Endodermal cell (in vitro differentiated cells): ENCODE data around the gene THRA. TPM values are rescaled to one million over a fixed set of nuclear protein-coding genes. Genes with fewer than 3 reads are reported as not detected.
A peak's percentile ranks its signal among the peaks of the same experiment; 100 is the strongest.

Experiments
- DNase-seq: peaks from one replicate; pipeline ENCODE4 v3.0.0-alpha.2; 2017
- H3K27ac ChIP-seq: 2 replicates; pipeline ENCODE4 v1.5.1; 2013; ENCODE audit warnings: mild to moderate bottlenecking, low read depth, low read length, moderate library complexity
- H3K27me3 ChIP-seq: 2 replicates; pipeline ENCODE4 v1.6.1; 2013; ENCODE audit warnings: mild to moderate bottlenecking, low read length, moderate library complexity; ENCODE audit not compliant: insufficient read depth, control insufficient read depth, poor library complexity, severe bottlenecking
- H3K36me3 ChIP-seq: 2 replicates; pipeline ENCODE4 v1.7.0; 2013; ENCODE audit warnings: mild to moderate bottlenecking, low read length, moderate library complexity; ENCODE audit not compliant: control insufficient read depth, insufficient read depth
- H3K4me1 ChIP-seq: one replicate; pipeline ENCODE4 v1.7.0; 2013; ENCODE audit warnings: low read length; ENCODE audit not compliant: control insufficient read depth, insufficient read depth
- H3K4me3 ChIP-seq: 2 replicates; pipeline ENCODE4 v1.5.1; 2013; ENCODE audit warnings: mild to moderate bottlenecking, low read length, moderate library complexity
- H3K9ac ChIP-seq: 2 replicates; pipeline ENCODE4 v1.6.1; 2013; ENCODE audit warnings: mild to moderate bottlenecking, low read length, moderate library complexity; ENCODE audit not compliant: poor library complexity, severe bottlenecking; ENCODE audit errors: extremely low read depth
- H3K9me3 ChIP-seq: 2 replicates; pipeline ENCODE4 v1.6.1; 2013; ENCODE audit warnings: mild to moderate bottlenecking, low read length, moderate library complexity; ENCODE audit not compliant: control insufficient read depth
- H3K27ac Mint-ChIP-seq: 2 replicates; pipeline ENCODE4 v1.8.0; 2020; ENCODE audit warnings: mixed read lengths
- H3K27me3 Mint-ChIP-seq: 2 replicates; pipeline ENCODE4 v1.8.0; 2021; ENCODE audit warnings: mild to moderate bottlenecking, mixed read lengths; ENCODE audit not compliant: insufficient read depth
- H3K36me3 Mint-ChIP-seq: 2 replicates; pipeline ENCODE4 v1.8.0; 2020; ENCODE audit warnings: low read depth, mixed read lengths
- H3K4me1 Mint-ChIP-seq: 2 replicates; pipeline ENCODE4 v1.8.0; 2020; ENCODE audit warnings: mixed read lengths
- H3K4me3 Mint-ChIP-seq: 2 replicates; pipeline ENCODE4 v1.8.0; 2020; ENCODE audit warnings: mild to moderate bottlenecking, moderate library complexity, mixed read lengths
- H3K9me3 Mint-ChIP-seq: 2 replicates; pipeline ENCODE4 v1.8.0; 2020; ENCODE audit warnings: mild to moderate bottlenecking, mixed read lengths
- WGBS, 2 experiments: methylation state at CpG; one replicate each; pipeline versions ENCODE4 v1.1.5 to v1.1.7; 2013; ENCODE audit warnings: missing lambda C conversion rate in 2 of 2, mixed read lengths in 1 of 2; ENCODE audit not compliant: insufficient coverage in 1 of 2, insufficient read length in 1 of 2; 5-methylcytosine and 5-hydroxymethylcytosine counted together
- total RNA-seq, 2 donors: library from RNA; stranded (reverse); fragmentation: NEBNext Ultra II Directional in 1 of 2; extraction: Animal tissue kit (Norgen Biotek cat#: 25700) in 1 of 2; gene quantifications; 2 replicates in 1 of 2; 3 replicates in 1 of 2; pipeline ENCODE4 v1.2.1, GENCODE V29; 2021
- TF ChIP-seq, protein P1 (sequence below): fragments of 200-600 bp; sonication (generic); conservative IDR thresholded peaks from 2 replicates; pipeline ENCODE4 v1.5.0; 2021; ENCODE audit warnings: antibody characterized with exemption, mild to moderate bottlenecking

The THRA gene
- total RNA-seq, 2 donors from 2014 or later: 12.7 to 14.4 TPM

GRCh38 chr17:40098846-40099618, 36.3 kb downstream of the THRA start:
- H3K27me3 Mint-ChIP-seq: peaks cover 49% of the 10 kb centered on the region
- H3K9ac ChIP-seq: peak overlapping the region; percentile 16

DNA sequence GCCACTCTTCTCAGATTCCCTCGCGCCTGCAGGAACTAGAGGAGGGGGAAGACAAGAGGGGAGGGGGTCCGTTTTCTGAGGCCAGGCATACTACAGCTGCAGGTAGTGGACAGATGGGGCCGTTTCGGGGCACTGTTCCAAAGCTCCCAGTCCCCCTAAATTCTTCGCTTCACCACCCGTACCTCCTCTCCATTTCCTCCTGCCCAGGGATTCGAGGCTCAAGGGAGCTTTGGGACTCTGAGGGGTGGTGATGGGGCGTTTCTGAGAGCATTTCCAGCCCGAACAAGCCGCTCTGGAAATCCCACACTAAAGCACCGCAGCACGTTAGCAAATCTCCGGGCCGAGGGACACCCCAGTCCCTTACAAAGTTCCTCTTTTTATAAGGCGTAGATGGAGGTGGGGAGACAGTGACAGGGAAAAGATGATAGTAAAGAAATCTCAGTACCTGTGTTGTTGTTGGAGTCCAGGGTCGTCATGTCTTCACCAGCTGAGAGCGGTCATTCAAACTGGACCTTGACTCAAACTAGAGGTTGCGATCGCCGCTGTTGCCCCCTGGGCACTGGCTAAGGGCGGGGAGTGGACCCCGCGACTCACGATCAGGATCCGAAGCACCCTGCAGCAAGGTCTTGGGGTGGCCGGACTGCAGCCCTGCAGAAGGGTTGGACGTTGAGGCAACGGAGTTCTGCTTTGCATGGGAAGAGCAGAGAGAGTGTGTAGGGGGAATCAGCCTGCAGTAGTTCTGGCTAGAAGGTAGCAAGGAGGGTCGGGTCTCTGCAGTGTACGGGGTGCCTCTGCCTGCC, 37.1 kb downstream of the THRA start:
- H3K36me3 Mint-ChIP-seq: peaks cover 12% of the 10 kb centered on the region
- Histone ChIP-seq H3K9me3 (no peaks in the 10 kb centered on the region), H3K36me3 (no peaks in the 10 kb centered on the region), H3K4me3 (peak overlapping the region; percentile 79), H3K9ac (no peak overlapping the region), H3K4me1 (peaks cover 5% of the 10 kb centered on the region), H3K27me3 (peaks cover 11% of the 10 kb centered on the region), H3K27ac (no peak overlapping the region)
- H3K4me1 Mint-ChIP-seq: peaks cover 42% of the 10 kb centered on the region
- H3K4me3 Mint-ChIP-seq: peak overlapping the region; percentile 53
- TF ChIP-seq, protein P1, sequence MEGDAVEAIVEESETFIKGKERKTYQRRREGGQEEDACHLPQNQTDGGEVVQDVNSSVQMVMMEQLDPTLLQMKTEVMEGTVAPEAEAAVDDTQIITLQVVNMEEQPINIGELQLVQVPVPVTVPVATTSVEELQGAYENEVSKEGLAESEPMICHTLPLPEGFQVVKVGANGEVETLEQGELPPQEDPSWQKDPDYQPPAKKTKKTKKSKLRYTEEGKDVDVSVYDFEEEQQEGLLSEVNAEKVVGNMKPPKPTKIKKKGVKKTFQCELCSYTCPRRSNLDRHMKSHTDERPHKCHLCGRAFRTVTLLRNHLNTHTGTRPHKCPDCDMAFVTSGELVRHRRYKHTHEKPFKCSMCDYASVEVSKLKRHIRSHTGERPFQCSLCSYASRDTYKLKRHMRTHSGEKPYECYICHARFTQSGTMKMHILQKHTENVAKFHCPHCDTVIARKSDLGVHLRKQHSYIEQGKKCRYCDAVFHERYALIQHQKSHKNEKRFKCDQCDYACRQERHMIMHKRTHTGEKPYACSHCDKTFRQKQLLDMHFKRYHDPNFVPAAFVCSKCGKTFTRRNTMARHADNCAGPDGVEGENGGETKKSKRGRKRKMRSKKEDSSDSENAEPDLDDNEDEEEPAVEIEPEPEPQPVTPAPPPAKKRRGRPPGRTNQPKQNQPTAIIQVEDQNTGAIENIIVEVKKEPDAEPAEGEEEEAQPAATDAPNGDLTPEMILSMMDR: no peak
- peak overlapping the region; percentile 95 for H3K27ac Mint-ChIP-seq
- WGBS, 2 experiments: 17 to 34% methylated on average over 13 to 29 of the region's 31 CpGs
- peaks cover 10% of the 10 kb centered on the region for H3K9me3 Mint-ChIP-seq
- DNase-seq: peak; percentile 68
- H3K27me3 Mint-ChIP-seq: peaks cover 57% of the 10 kb centered on the region

More at GRCh38 chr17:40098846-40099618, 36.3 kb downstream of the THRA start:
- TF ChIP-seq, protein P1: no peak
- H3K4me1 ChIP-seq: peaks cover 5% of the 10 kb centered on the region
- H3K36me3 ChIP-seq: no peaks in the 10 kb centered on the region
- Mint-ChIP-seq H3K9me3 (peaks cover 10% of the 10 kb centered on the region), H3K27ac (peak overlapping the region; percentile 77), H3K36me3 (peaks cover 16% of the 10 kb centered on the region), H3K4me3 (peak overlapping the region; percentile 53), H3K4me1 (peaks cover 35% of the 10 kb centered on the region)
- H3K4me3 ChIP-seq: peak overlapping the region; percentile 79
- H3K27ac ChIP-seq: no peak overlapping the region
- no peaks in the 10 kb centered on the region for H3K9me3 ChIP-seq
- peak; percentile 99 for DNase-seq
- WGBS, 2 experiments: 11 to 13% methylated on average over 15 to 52 of the region's 52 CpGs
- H3K27me3 ChIP-seq: peaks cover 11% of the 10 kb centered on the region

GRCh38 chr17:40100419-40100668, 37.6 kb downstream of the THRA start, which contains the start of gene NR1D1:
Gene NR1D1, minus strand, starts transcription at chr17:40100589. Its CDS starts 495 bp downstream, at chr17:40100094.
- H3K4me1 ChIP-seq: peaks cover 5% of the 10 kb centered on the region
- Mint-ChIP-seq H3K4me1 (peaks cover 46% of the 10 kb centered on the region), H3K4me3 (peak within 1 kb of the TSS; percentile 53), H3K27ac (peak within 1 kb of the TSS; percentile 95), H3K27me3 (peaks cover 62% of the 10 kb centered on the region), H3K36me3 (peaks cover 9% of the 10 kb centered on the region), H3K9me3 (peaks cover 10% of the 10 kb centered on the region)
- no peak for DNase-seq
- H3K27ac ChIP-seq: no peak within 1 kb of the TSS
- 0 to 1% methylated on average over 4 to 16 of the region's 16 CpGs for WGBS, 2 experiments
- H3K9ac ChIP-seq: no peak within 1 kb of the TSS
- peaks cover 11% of the 10 kb centered on the region for H3K27me3 ChIP-seq
- H3K36me3 ChIP-seq: no peaks in the 10 kb centered on the region
- peak within 1 kb of the TSS; percentile 79 for H3K4me3 ChIP-seq
- TF ChIP-seq, protein P1: no peak
- H3K9me3 ChIP-seq: no peaks in the 10 kb centered on the region
